ENCODE measurements around the gene FOXJ3.

GRCh38 chr1:42231253-42231652 is 103.8 kb downstream of the FOXJ3 start:
- no peak for TF ChIP-seq CTCF (IDR thresholded peaks at IDR 0.05)
- no peak for TF ChIP-seq POLR2A (IDR thresholded peaks at IDR 0.05)

All from uterus (tissue), 2 donors.